NCI-H1092 treated with DMSO at 0.1 percent for 48 hours (cell line): ENCODE data around the gene LYSET.
"Not testable (repeated sequence)": the region's sequence is repeated elsewhere in the genome, so short reads cannot be mapped to it uniquely, and the experiment has no call there.

Source experiments
- DNase-seq: peaks from one replicate; lab custom pipeline; 2025; lab: John Stamatoyannopoulos, UW

The LYSET gene

DNA sequence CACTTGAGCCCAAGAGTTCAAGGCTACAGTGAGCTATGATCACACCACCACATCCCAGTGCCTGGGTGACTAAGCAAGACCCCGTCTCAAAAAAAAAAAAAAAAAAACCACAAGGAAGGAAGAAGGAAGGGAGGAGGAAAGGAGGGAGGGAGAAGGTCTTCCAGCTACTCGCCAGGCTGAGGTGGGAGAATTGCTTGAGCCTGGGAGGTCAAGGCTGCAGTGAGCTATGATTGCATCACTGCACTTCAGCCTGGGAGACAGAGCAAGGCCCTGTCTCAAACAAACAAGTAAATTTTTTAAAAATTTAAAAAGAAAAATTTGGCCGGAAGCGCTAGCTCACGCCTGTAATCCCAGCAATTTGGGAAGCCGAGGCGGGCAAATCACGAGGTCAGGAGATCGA lies 16.5 kb upstream of the LYSET start:
- DNase-seq: not testable (repeated sequence)

DNA sequence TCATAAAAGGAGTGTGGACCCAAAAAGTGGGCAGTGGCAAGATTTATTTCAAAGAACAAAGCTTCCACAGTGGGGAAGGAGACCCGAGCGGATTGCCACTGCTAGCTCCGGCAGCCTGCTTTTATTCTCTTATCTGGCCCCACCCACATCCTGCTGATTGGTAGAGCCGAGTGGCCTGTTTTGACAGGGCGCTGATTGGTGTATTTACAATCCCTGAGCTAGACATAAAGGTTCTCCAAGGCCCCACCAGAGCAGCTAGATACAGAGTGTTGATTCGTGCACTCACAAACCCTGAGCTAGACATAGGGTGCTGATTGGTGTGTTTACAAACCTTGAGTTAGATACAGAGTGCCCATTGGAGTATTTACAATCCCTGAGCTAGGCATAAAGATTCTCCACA lies 15.5 kb upstream of the LYSET start:
- DNase-seq: not testable (repeated sequence)

DNA sequence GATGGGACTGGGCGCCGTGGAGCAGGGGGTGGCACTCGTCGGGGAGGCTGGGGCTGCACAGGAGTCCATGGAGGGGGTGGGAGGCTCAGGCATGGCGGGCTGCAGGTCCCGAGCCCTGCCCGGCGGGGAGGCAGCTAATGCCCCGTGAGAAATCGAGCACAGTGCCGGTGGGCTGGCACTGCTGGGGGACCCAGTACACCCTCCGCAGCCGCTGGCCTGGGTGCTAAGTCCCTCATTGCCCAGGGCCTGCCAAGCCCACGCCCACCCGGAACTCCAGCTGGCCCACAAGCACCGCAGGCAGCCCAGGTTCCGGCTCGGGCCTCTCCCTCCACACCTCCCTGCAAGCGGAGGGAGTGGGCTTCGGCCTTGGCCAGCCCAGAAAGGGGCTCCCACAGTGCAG lies 15.0 kb upstream of the LYSET start:
- not testable (repeated sequence) for DNase-seq

DNA sequence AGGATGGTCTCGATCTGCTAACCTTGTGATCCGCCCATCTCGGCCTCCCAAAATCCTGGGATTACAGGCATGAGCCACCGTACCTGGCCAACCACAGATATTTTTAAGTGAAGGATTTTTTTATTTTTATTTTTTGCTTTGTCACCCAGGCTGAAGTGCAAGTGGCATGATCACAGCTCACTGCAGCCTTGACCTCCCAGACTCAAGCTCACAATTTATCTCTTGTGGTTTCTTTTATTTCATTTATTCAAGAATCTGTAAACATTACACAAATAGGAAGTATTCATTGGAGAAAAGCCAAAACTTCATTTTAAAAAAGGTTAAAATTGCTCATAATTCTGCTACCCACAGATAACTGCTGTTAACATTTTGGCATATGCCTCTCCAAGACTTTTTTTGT lies 13.7 kb upstream of the LYSET start:
- DNase-seq: no peak

DNA sequence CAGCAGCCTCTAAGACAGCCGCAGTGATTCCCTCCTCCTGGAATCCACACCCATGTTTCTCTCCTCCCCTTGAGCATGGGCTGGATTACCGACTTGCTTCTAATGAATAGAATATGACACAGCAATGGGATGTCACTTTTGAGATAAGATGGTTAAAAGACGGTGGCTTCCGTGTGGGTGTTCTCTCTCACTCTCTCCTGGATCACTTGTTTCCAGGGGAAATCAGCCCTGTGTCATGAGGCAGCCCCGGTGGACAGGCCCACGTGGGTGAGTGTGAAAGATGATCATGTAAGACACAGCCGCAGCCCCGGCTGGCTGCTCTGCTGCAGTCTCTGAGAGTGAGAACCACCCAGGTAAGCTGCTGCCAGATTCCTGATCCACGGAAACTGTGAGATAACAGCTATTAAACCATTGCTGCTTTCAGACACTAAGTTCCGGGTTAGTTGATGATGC lies 11.1 kb upstream of the LYSET start:
- no peak for DNase-seq

DNA sequence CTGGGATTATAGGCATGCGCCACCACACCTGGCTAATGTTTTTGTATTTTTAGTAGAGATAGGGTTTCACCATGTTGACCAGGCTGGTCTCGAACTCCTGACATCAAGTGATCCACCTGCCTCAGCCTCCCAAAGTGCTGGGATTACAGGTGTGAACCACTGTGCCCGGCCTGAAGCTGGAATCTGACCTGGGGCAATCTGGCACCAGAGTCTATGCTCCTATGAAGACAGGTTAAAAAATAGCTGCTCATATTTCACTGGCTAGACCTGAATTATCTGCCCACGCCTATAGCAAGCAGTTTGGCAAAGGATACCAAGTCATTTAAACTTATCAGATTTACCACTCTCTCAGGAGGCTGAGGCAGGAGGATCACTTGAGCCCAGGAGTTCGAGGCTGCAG lies 10.4 kb upstream of the LYSET start:
- DNase-seq: not testable (repeated sequence)

DNA sequence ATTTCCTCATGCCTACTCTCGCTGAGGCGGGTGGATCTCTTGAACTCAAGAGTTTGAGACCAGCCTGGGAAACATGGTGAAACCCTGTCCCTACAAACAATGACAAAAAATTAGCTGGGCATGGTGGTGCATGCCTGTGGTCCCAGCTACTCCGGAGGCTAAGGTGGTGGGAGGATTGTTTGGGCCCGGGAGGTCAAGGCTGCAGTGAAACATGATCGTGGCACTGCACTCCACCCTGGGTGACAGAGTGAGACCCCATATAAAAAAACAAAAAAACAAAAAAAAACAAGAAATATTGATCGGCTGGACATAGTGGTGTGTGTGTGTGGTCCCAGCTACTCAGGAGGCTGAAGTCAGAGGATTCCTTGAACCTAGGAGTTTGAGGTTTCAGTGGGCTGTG lies 9.6 kb upstream of the LYSET start:
- DNase-seq: no peak

DNA sequence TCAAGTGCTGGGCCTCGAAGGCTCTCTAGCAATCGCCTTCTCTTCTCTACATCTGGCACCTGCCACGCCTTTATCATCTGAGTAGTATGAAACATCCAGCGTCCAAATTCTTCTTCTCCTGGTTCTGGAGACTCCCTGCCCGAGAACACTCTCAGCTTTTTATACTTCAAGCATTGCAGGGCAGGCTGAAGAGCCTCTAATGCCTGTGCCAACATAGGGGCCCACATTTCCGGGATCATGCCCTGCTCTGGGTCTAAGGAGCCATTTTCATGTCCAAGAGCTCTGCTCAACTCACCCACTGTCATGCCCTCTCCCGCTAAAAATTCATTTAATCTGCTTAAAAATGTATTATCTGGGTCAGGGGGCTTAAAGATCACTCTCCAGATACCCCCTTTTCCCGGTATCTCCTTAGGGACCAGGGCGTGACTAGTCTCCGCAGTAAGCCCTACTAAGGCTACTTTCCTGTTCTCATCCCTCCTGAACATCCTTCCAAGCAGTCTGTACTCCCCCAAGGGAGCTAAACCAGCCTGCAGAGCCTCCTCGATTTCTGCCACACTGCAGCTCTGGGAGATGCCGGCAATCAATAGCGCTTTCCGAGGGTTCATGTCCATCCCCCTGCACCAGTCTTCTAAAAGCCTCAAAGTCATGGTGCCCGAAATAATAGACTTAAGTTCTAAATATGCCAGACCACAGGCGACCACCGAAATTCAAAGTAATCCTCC lies 1.4 kb upstream of the LYSET start:
- no peak for DNase-seq

DNA sequence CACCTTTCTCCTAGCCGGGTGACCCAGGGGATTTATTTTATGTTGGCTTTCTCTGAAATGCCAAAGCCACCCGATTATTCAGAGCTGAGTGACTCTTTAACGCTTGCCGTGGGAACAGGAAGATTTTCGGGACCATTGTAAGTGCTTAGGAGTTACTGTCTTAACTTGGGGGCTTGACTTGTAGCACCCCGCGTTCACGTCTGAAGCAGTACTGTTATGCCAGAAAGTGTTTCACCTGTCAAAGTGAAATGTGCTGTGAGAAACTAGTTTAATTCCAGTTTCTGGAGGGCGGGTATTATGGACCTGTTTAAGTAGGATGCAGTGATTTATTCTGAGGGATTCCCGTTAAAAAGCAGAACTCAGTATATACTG lies 218 bp downstream of the LYSET start:
- DNase-seq: no peak

DNA sequence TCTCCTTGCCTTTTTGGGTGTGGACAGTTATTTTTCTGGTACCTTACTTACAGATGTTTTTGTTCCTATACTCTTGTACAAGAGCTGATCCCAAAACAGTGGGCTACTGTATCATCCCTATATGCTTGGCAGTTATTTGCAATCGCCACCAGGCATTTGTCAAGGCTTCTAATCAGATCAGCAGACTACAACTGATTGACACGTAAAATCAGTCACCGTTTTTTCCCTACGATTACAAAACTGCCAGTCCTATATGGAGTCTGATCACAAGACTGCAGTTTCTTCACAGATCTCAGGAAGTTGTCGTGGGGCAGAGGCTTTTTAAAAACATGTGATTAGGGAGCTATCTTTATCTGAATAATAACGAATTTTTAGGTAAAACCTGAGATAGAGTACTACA lies 1.3 kb downstream of the LYSET start:
- DNase-seq: no peak

DNA sequence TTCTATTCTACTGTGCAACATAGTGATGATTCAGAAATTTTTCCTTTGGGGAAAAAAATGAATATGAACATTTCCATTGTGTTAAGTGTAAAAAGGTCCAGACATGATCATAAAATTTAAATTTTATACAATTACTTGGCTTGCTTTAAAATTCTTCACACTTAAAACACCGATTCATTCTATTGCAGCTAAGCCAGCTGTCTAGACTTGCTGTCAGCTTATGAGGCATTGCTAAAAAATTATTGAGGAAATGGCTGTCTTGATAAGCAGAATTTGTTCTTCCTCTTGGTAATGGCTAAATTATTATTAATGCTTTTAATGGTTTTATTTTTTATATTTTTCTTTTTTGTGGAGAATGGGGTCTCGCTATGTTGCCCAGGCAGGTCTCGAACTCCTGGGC lies 1.8 kb downstream of the LYSET start:
- no peak for DNase-seq

DNA sequence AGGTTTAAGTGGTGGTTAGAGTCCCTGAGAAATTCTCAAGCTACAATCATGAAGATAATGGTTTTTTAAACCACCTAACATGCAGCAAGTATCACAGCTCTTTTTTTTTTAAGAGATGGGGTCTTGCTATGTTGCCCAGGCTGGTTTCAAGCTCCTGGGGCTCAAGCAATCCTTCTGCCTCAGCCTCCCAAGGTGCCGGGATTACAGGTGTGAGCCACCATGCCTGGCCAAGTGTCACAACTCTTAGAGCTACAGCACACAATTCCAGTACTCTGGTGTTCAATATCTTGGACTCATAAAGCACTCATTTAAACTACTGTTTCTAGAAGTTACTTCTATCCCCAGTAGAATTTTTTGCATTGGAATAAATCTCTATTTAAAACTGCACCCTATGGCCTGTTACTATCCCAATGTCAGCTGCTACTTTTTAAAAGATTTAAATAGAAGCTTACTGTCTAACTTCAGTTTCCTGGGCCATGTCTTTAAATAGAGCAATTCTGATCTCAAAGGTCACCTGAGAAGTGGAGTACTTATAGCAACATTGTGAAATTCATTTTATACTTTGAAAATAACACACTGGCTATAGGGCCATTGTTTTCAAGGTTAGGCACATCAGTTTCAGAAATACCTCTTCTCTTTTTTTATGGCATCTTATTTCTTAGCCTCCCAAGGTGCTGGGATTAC lies 10.3 kb downstream of the LYSET start:
- no peak for DNase-seq

DNA sequence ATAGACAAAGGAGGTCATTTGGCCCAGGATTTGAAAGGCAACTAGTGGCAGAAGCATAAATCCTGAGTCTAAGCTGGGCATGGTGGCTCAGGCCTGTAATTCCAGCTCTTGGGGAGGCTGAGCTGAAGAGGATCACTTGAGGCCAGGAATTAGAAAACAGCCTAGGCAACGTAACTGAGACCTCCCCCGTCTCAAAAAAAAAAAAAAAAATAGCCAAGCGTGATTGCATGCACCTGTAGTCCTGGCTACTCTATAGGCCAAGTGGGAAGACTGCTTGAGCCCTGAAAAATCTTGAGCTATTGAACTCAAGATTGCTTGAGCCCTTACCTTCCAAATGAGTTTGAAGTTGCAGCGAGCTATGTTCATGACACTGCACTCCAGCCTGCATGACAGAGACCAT lies 13.9 kb downstream of the LYSET start:
- no peak for DNase-seq

DNA sequence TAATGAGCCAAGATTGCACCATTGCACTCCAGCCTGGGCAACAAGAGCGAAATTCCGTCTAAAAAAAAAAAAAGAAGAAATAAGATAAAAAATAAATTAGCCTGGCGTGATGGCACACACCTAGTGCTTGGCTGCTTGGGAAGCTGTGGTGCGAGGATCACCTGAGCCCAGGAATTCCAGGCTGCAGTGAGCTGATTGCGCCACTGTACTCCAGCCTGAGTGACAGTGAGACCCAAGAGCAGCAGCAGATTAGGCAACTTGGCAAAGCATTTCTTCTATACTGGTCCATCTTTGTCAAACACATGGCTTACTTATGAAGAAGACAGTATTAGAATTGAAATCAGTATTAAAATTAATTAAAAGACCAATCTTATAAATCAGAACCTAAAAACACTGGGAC lies 15.4 kb downstream of the LYSET start:
- no peak for DNase-seq

DNA sequence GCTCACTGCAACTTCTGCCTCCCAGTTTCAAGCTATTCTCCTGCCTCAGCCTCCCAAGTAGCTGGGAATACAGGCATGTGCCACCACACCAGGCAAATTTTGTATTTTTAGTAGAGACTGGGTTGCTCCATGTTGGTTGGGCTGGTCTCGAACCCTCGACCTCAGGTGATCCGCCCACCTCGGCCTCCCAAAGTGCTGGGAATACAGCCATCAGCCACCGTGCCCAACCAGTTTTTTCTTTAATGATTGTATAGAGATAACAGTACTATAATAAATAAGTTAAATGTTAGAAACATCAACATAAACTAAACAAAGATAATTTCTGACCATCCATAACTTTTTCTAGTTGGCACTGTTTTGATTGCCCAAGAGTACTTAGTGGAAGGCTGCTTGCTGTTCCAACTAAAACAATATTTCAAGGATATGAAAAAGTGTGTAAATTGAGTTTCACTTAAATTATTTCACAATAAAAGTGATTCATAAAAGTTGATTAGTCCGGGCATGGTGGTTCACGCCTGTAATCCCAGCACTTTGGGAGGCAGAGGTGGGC lies 16.1 kb downstream of the LYSET start:
- no peak for DNase-seq

DNA sequence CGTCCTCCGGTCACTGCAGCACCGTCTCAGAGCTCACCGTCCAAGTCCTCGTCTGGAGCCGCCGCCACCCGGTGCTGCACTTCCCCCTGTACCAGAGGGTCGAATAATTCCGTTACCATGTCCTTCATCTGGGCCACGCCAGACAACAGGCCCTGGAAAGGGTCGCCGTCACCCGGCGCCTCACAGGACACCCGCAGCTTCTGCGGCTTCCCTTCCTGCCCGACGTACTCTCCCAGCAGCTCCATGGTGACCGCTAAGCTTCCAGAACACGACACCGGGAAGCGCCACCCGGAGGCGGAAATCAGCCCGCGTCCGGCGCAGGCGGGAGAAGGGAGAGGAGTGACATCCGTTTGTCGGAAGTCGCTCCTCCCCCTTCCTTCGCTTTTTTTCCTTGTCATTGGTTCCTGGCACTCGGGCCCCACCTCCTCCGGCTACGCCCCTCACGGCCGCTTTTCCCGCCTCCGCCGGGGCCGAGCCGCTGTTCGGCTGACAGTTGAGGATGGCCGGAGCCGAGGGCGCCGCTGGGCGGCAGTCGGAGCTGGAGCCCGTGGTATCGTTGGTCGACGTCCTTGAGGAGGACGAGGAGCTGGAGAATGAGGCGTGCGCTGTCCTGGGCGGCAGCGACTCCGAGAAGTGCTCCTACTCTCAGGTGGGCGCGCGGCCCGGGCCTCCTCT lies 21.8 kb downstream of the LYSET start, which contains the start of the genes GON7 and UBR7:
Gene GON7 (minus strand): TSS at position 273 of the 675 bp plus-strand sequence. CDS start 28 bp downstream, at position 245.
Gene UBR7 (plus strand): TSS at position 464 of the 675 bp plus-strand sequence. CDS start 36 bp downstream, at position 500.
- peak; percentile 95 for DNase-seq

DNA sequence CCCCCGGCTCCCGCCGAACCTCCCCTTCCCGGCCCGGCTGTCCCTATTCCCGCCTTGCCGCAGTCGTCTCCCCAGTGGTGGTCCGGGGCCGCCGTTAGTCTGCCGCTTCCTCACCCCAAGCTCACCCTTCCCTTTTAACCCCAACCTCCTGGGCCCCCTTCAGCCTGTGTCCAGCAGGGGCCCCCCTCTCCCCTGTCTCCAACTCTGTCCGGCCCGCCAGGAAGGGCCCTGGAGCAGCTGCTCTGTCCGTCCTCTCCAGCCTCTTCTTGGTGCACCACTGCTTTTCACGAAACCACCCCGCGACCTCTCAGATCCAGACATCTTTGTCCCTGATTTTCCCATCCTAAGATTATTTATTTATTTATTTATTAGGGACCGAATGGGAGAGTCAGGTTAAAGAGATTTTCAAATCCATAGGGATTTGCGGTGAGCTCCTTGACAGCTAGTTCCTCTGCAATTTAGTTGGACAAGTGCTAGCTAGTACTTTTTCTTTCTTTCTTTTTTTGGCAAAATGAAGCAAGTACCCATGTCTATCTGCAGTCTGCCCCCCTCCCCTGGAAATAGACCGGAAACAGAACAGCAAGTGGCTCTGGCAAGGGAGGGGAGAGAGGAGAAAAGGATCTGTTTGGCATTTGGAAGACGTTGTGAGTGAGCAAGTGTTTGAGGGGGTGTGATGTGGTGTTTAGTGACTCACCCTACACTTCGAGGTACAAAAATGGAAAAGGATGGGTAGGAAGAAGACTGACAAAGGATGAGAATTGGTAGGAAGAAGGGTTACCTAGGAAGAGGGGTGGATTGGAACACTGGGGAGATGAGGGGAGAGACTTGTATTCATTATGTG lies 22.6 kb downstream of the LYSET start:
- DNase-seq: peak; percentile 61

DNA sequence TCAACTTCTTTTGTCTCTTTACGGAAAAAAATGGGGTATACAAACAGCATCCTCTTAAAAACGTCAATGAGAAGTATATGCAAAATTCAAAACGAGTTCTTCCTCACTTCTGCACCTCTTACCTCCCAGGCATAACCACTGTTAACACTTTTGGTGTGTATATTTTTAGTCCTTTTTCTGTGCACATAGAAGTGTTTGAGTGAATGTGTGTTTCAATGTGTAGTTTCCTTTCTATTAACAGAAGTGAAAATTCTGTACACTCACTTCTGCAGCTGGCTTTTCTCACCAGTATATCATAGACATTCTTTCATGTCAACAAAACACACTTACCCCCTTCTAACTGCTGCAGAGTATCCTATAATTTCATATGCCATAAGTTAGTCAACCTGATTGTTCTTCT lies 27.3 kb downstream of the LYSET start:
- no peak for DNase-seq

DNA sequence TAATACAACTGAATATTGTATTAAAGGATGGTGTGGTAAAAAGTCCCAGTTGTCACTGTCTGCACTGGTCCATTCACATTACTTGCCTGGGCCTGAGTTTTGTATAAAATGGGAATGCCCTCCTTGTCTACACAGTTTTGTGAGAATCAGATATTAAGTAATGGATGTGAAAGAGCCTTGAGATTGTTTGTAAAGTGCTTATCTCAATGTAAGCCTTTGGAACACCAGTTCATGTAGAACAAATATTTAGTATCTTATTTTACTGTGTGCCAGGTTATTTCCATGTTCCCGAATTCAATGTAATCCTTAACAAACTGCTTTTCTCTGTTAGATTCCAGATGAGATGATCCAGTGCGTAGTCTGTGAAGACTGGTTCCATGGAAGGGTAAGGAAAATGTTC lies 29.5 kb downstream of the LYSET start:
- no peak for DNase-seq

DNA sequence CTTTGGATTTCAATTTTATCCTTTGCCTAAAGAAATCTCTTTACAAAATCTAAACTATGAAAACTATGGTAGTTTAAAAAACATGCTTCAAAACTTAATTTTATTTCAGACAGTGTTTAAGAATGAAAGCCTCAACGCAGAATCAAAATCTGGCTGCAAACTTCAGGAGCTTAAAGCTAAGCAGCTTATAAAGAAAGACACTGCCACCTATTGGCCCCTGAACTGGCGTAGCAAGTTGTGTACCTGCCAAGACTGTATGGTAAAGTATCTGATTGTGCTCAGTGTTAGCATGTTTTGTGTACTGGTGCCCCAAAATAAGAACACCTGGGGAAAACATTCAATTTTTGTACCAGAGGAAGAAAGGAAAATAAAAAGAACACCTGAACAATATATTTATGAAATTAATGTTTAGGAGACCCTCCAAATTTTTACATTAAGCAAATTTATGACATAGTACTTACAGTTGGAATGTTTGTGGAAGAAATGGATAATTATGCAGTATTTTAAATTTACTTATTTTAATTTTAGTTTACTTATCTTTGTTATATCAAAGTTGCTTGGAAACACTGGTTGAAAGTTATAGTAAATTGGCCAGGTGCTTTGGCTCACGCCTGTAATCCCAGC lies 34.1 kb downstream of the LYSET start:
- peak; percentile 29 for DNase-seq

DNA sequence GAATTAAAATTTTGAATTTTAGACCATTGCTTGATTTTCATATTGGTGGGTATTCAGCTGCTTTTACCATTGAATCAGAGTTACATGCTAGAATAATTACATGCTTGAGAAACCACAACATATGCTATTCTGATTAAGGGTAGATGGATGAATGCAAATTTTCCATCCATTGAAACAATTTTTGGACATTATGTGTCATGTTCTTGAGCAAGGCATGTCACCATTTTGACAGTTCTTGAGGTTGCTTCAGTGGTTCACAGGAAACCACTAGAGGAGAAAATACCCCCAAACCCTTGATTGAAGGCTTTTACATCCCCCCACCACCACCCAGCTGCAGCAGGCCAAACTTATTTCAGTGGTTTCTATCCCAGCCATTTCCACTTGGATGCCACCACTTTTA lies 35.4 kb downstream of the LYSET start:
- no peak for DNase-seq
